ENCODE data around the gene CNTNAP2.
"Not testable (repeated sequence)": the region's sequence is repeated elsewhere in the genome, so short reads cannot be mapped to it uniquely, and the experiment has no call there.

CNTNAP2 gene

GRCh38 chr7:147774461-147774860 is 1657.9 kb downstream of the CNTNAP2 start:
- DNase-seq (ENCODE audit: low read depth), result no peak

DNA sequence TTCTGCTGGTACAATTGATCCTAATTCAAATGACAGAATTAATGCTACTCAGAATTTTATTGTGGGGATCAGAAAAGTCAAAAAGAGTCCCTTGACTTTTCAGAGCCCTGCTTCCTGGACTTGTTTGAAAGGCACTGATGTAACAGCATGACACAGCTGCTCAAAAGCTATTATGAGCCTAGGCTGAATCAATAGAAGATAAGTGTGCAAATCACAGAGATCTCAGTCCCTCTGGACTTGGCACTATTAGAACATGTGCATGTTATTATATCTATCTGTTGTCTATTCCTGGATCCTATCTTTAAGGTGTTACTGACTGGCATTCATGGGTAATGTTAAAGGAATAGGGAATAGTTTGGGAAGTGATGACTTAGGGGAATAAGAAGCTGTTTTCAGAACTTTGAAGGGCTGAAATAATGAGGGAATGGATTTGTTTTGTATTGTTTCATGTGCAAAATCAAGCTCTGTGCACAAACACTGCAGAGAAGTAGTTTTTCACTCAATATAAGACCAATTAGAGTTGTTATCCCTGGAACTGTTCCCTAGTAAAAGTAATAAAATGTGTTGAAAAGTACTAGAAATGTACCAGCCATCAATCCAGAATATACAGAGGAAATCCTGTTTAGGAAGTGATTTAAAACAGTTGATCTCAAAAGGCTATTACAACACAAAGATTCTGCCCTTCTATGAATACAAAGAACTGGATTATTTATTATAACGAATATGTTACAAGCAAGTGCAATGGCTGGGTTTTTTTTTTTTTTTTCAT is 1659.1 kb downstream of the CNTNAP2 start:
- DNase-seq (ENCODE audit: low read depth), result no peak

DNA sequence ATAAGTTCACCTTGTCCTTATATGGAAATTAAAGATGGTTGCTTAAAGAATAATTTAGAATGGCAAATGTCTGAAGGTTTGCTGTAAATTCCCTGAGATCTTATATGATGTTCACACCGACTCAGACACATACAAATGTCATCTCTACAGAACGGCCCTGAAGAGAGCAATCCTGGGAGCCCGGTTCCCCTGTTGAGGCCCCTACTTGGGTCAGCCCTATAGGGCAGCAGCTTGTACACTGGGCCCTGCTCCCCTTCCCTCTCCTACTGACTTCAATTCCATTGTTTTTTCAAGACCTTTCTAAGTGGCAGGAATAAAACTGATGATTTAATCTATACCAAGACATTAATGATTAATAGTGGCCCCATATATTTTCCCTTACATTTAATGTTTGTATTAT is 1660.7 kb downstream of the CNTNAP2 start:
- no peak for DNase-seq (ENCODE audit: low read depth)

DNA sequence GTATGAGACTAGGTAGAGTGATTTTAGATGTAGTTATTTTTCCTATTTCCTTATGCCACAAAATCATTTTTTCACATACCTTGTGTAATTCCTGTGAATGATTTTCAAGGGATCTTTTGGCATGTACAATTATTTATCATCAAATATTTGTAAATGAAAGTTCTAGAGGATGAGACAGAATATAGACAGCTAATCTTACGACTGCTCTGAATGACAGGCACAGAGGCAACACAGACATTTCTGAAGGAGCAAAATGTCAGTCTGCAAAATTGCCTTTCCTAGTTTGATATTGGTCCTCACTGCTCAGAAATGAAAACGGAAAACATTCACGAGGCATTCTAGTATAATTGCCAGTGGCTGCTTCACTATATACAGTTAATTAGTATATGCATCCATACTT is 1663.3 kb downstream of the CNTNAP2 start:
- no peak for DNase-seq (ENCODE audit: low read depth)

DNA sequence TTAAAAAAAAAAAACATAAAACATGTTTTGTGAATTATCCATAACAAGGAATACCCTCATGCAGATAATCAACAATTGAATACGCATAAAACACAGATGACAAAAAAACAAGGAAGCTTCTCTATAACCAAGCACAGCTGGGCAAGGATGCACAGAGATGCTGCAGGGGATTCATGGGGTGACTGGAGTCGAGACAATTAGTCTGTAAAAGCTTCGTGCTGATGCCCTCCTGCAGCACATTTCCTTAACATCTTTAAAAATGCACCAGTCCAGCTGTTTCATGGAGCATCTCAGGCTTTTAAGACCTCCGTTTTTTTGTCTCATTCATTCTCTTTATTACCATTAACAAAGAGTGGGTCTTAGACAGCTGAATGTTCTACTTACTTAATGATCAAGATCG is 1680.0 kb downstream of the CNTNAP2 start:
- no peak for DNase-seq (ENCODE audit: low read depth)

DNA sequence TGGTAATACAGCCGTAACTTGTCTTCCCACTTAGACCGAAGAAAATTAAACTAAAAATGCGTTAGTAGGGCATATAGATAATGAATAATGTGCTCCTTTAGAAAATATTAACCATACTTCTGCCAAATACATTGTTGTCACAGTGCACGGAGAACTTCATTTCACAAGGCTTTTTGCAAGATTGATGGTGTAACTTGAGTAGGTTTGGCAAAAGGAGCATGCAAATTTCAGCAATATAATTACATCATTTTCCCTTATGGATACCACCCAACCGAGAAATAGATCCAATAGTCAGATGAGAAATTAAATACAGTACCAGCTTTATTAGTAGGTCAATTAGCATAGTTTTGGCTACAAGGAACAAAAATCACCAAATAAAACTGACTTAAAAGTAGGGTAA is 1681.4 kb downstream of the CNTNAP2 start:
- DNase-seq (ENCODE audit: low read depth), result no peak

DNA sequence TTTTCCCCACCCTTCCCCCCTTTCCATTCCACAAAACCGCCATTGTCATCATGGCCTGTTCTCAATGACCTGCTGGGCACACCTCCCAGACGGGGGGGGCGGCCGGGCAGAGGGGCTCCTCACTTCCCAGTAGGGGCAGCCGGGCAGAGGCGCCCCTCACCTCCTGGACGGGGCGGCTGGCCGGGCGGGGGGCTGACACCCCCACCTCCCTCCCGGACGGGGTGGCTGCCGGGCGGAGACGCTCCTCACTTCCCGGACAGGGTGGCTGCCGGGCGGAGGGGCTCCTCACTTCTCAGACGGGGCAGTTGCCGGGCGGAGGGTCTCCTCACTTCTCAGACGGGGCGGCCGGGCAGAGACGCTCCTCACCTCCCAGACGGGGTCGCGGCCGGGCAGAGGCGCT is 1685.2 kb downstream of the CNTNAP2 start:
- DNase-seq (ENCODE audit: low read depth), result not testable (repeated sequence)

DNA sequence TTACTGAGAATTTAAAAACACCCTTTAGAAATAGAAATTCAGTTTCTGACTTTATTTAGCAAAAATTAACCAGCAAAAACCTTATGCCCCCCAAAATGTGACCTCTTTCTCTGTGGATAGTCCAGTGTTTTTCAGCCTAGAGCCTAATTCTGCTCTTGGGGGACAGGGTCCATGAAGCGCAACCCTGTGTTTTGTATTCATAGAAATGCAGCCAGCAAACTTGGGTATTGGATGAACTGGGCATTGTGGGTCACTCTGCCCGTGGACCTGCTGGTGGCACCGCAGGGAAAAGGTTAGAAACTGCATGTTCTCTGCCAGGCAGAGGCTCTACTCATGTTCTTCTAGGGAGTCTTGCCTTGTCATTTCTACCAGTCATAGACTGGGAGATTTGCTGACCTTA is 1686.5 kb downstream of the CNTNAP2 start:
- DNase-seq (ENCODE audit: low read depth), result no peak

GRCh38 chr7:147803606-147804005 is 1687.0 kb downstream of the CNTNAP2 start:
- DNase-seq (ENCODE audit: low read depth), result no peak

DNA sequence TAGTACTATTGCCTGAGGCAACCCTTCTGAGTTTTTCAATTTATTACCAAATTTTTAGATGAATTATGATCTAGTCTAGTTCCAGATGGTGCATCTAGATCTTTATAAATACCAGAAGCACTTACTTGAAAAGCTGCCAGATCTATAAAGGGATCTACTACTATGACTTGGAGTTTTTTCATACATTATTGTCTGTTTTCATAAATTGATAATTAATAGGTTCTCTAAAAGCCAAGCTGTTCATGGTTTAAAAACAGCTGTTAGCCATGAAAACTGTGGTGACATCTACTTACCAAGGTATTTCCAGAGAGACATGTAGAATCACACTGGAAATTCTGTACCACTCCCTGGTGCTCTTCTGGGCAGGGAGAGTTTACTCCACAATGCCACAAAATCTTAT is 1687.4 kb downstream of the CNTNAP2 start:
- DNase-seq (ENCODE audit: low read depth), result no peak

GRCh38 chr7:147805996-147806576 is 1689.5 kb downstream of the CNTNAP2 start:
- no peak for DNase-seq (ENCODE audit: low read depth)

DNA sequence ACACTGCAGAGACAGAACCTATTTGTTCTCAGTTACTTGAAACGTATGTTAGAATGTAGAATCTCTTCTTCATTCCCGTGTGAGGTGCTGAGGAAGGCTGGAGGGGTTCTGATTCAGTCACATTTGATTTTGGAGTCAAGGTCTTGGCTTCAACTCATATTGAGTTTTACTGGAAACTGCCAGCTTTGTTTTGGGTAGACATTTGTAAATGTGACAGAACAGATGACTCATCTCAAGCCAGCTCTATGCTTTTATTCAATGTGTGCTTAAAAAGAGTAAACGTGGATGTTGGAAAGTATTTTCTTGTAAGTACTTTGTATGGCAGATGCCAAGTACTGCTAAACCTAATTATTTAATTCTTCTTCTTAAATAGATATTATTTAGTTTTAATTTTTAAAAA is 1693.2 kb downstream of the CNTNAP2 start:
- DNase-seq (ENCODE audit: low read depth), result no peak

GRCh38 chr7:147810269-147810668 is 1693.7 kb downstream of the CNTNAP2 start:
- no peak for DNase-seq (ENCODE audit: low read depth)

- DNase-seq (ENCODE audit: low read depth), result no peak
Observed at GRCh38 chr7:147811923-147812322, 1695.3 kb downstream of the CNTNAP2 start.

- no peak for DNase-seq (ENCODE audit: low read depth)
Observed at GRCh38 chr7:147813316-147813715, 1696.7 kb downstream of the CNTNAP2 start.

DNA sequence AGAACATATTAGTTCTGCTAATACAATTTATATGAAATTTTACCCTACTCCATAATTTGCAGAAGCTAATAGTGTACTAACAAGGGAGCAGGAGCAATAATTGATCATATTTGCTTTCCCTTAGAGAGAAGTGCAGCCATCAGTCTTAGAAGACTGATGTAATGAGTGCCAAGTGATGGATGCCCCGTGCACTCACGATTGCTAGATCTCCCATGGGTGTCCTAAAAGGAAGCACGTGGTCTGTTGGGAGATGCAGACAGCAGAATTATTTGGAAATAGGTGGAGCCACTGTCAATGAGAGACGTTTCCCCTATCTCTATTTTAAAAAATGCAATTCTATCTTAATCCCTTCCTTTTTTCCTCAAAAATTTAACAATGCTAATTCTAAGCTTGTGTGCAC is 1701.7 kb downstream of the CNTNAP2 start:
- DNase-seq (ENCODE audit: low read depth), result no peak

DNA sequence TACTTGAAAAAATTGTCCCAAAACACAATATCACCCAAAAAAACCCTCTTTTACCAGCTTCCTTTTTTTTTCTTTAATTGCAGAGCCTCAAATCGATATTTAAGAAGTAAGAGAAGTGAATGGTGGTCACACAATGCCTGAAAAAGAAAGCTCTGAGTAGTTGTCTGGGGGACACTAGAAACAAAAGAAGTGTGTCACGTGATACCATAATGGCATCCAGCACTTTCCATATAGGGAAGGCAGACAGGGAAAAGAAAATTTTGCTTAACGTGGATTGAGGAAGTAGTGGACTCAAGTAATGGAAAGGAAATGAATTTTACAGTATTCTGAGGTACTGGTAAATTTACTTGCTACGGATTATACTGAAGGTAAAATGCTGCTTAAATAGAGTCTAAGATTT is 1708.1 kb downstream of the CNTNAP2 start:
- DNase-seq (ENCODE audit: low read depth), result no peak

DNA sequence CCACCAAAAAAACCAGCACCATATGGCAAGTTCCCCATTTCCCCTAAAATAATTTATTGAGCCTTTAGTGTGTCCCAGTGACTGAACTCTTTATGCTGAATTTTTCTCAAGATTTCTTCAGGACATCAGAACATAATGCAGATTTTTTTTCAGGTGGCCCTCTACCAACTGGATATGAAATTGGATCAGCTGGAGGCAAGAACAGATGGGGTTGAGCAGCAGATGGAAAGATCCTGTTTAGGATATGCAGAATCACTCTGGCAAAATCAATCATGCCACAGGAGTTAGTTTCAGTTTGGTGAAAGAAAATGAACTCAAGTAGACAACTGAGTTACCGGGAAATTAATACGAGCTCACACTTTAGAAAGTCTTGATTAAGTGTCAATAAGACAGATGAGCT is 1712.4 kb downstream of the CNTNAP2 start:
- DNase-seq (ENCODE audit: low read depth), result no peak

DNA sequence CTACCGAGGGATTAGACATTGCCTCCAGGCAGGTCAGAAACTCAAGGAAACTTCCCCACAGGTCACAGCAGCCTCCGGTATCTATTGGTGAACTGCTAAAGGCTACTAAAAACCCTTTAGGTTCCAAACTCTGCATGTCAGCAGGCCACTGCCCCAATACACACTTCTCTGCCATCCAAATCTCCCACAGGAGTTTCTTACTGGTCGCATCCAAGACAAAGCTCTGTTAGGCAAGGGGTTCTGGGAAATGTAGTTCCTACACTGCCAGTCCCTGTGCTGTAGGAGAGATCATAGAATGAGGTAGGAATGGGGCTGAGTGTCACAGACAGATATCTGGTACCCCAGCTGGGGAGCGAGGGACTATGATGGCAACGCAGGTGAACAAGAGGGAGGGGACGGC is 1717.0 kb downstream of the CNTNAP2 start:
- DNase-seq (ENCODE audit: low read depth), result no peak

- no peak for DNase-seq (ENCODE audit: low read depth)
Observed at GRCh38 chr7:147833970-147834369, 1717.4 kb downstream of the CNTNAP2 start.

GRCh38 chr7:147852833-147853232 is 1736.2 kb downstream of the CNTNAP2 start:
- no peak for DNase-seq (ENCODE audit: low read depth)

- DNase-seq (ENCODE audit: low read depth), result no peak
Observed at GRCh38 chr7:147857152-147858140, 1740.8 kb downstream of the CNTNAP2 start.

- no peak for DNase-seq (ENCODE audit: low read depth)
Observed at GRCh38 chr7:147858421-147858820, 1741.8 kb downstream of the CNTNAP2 start.

All from stimulated activated CD8-positive, alpha-beta memory T cell treated with anti-CD3 and anti-CD28 coated beads, Interleukin-12 subunit alpha, Interleukin-12 subunit beta, amount 100 ng/mL, for 1 hour (primary cell).